GM18870 (cell line): ENCODE data around the gene MCFD2.
"Not testable (repeated sequence)": the region's sequence is repeated elsewhere in the genome, so short reads cannot be mapped to it uniquely, and the experiment has no call there.

Source experiments
- ATAC-seq: cut with Tn5 transposase; IDR thresholded peaks from one replicate; pipeline ENCODE4 v1.9.1; 2021; ENCODE audit warnings: moderate library complexity; ENCODE audit not compliant: unreplicated experiment

The MCFD2 gene

GRCh38 chr2:46875962-46876689 is 39.5 kb downstream of the MCFD2 start:
- ATAC-seq: not testable (repeated sequence)

- ATAC-seq: no peak
Observed at GRCh38 chr2:46875226-46875899, 40.2 kb downstream of the MCFD2 start.

GRCh38 chr2:46874236-46874929 is 41.2 kb downstream of the MCFD2 start:
- no peak for ATAC-seq

GRCh38 chr2:46873604-46874068 is 42.0 kb downstream of the MCFD2 start:
- ATAC-seq: no peak

- ATAC-seq: no peak
Observed at GRCh38 chr2:46872902-46873603, 42.6 kb downstream of the MCFD2 start.

GRCh38 chr2:46871976-46872381 is 43.6 kb downstream of the MCFD2 start:
- ATAC-seq: no peak

DNA sequence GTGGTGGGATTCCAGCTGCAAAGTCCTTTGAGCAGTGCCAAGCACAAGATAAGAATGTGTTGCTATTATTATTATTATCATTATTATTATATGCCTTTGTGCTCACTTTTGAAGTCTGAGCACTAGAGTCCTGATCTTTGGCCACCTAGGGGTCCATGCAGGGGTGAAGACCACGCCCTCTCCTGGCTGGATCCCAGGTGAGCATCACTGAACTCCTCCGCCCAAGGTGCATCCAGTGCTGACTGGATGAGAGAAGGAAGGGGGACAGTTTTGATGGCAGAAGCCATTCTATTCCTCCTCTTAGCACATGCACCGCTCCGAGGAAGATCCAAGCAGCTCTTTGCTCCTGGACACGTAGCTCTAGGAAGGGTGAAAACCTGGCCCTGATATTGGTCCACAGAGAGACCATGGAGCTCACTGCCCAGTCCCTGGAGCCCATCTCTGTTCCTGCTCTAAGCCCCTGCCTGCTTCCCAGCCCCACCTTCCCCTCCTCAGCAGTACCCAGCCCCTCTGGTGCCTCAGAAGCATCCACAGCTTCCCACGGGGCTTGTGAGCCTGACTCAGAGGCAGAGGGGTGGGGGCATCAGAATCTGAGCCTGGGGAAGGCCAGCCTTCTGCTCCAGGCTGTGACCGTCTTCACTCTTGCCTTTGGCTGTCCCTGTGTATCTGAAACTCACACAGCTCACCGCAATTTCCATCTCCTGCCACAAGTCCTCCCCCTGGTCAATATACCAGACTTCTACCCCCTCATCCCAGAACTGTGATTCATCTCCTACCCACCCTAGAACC is 45.4 kb downstream of the MCFD2 start:
- ATAC-seq: no peak

- ATAC-seq: no peak
Observed at GRCh38 chr2:46869621-46870020, 46.0 kb downstream of the MCFD2 start.

DNA sequence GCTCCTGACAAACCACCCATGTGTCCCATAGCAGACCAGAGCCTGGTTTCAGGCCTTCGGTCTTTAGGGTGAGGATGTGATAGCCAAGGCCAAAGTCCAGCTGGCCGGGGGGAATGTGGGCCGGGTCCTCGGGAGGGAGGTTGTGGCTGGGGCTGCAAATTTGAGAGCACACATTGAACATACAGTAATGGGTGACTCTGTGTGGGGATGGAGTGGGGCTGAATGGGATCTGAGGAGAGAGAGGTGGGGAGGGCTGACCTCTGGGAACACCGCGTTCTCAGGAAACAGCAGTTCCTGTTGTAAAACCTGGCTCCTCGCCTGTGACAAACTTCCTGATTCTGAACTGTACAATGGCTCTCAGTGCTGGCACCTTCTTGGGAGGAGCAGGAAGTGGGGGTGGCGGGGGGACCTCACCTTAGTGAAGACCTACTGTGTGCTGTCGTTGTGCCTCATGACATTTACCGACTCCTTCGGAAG is 48.8 kb downstream of the MCFD2 start:
- no peak for ATAC-seq

DNA sequence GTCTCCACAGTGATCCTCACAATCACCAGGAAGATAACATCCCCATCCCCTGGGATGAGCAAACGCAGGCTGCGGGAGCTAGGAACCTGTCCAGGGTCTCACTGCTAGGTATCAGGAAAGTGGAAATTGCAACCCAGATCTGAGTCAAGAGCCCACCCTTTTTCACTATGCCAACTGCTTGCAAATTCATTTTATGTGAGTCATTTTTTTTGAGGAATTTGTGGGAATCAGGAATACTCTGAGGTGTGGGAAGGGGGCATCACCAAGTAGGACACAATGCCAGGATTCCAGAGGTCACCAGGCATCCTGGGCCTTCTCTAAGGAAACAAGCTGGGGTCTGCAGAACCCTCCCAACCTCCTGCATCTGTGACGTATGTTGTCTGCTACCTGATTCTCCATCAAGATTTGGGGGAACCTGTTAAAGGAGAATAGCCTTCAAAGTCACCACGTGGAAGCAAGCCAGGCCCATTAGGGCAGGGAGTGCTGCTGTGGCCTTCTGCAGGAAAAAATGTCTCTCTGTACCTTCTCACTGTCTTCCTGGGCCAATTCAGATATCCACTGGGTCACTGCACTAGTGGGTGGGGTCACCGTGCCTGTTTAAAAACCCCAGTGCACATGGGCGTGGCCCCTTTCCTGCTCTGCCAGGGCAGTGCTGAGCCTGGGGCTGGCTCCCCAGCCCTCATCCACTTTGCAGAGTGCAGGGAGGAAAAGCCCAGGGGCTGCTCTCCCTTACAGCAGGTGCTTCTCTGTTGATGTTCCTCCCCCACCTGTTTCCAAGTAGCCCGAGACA is 50.2 kb downstream of the MCFD2 start:
- ATAC-seq: no peak

DNA sequence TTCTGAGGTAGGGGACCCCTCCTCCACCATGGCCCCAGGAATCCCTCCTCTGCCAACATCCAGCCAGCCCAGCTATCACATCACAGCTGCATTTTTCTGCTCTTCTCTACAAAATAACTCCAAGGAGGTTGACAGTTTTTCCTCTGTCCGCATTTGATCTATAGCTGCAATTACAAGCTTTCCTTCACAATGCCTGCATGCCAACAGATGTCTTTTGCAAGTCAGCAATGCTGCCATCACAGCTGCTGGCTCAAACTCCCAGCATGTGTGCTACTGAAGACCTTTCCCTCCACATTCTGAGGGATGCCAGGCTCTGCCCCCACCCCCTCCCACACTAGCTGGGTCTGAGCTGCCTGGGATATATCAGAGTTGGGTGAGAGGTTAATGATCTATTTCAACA is 51.7 kb downstream of the MCFD2 start:
- no peak for ATAC-seq

DNA sequence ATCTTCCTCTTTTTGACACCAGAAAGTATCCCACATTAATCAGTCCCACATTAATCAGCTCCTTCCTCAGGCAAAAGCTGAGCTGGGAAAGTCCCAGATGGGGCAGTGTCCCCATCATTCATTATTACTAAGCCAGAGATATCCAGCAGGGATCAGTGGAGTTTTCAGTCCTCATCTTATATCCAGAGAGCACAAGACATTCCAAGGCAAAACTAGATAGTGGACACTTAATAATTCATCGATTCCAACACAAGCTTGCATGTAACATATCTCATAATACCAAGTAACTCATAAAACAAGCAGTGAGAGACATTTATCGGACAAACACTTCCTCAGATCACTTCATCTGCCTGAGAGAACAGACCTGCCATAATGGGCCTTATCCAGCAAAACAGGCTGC is 53.1 kb downstream of the MCFD2 start:
- no peak for ATAC-seq

GRCh38 chr2:46861916-46862315 is 53.7 kb downstream of the MCFD2 start:
- no peak for ATAC-seq

DNA sequence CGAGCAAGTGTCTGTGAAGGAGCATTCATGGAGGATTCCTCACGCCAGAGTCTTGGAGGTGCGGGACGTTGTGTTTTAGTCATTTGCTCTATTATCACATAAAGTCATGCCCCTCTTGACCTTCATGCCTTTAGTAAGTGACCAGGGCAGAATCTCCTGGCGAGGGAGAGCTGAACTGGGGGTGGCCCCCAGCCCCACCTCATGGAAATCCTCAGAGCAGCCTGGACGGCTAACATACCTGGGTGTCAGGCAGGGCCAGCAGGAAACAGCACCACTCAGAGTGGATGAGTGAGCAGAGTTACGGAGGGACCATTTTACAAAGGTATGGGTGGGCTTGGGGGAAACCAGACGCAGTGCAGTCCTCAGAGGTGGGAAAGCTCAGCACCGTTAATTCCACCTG is 56.1 kb downstream of the MCFD2 start:
- no peak for ATAC-seq

GRCh38 chr2:46858702-46859090 is 56.9 kb downstream of the MCFD2 start:
- ATAC-seq: no peak

- ATAC-seq: no peak
Observed at GRCh38 chr2:46857871-46858701, 57.5 kb downstream of the MCFD2 start.

- ATAC-seq: no peak
Observed at GRCh38 chr2:46856336-46856735, 59.3 kb downstream of the MCFD2 start.

GRCh38 chr2:46855805-46856204 is 59.8 kb downstream of the MCFD2 start:
- no peak for ATAC-seq

- ATAC-seq: no peak
Observed at GRCh38 chr2:46854260-46854659, 61.3 kb downstream of the MCFD2 start.
